HCT116 (cell line): ENCODE measurements around the gene KRTAP8-1. TPM values are rescaled to one million over a fixed set of nuclear protein-coding genes. Genes with fewer than 3 reads are reported as not detected.

Experiments
- ATAC-seq: fragments of 200-7000 bp; cut with Tn5 transposase; 2 replicates; pipeline ENCODE4 v1.9.1; 2020; ENCODE audit warnings: mild to moderate bottlenecking, moderate library complexity
- BruUV-seq: library from RNA; stranded (reverse); fragments of 400-500 nt; replicated peaks from 2 replicates; lab custom pipeline; 2021; lab: Mats Ljungman, UMichigan
- CTCF ChIA-PET: fragments of 300-600 bp; sonication (Branson Sonifier 250); formaldehyde crosslinking; loops from one replicate; lab custom pipeline; 2021; ENCODE audit warnings: antibody characterized with exemption; lab: Charles Lee
- POLR2A ChIA-PET: fragments of 300-600, 350-600 bp; sonication (Branson Sonifier 250); formaldehyde crosslinking; loops from one replicate; lab custom pipeline; 2021; ENCODE audit warnings: antibody characterized with exemption; lab: Charles Lee
- RAD21 ChIA-PET, 2 experiments: fragments of 300-600 bp; sonication (Branson Sonifier 250); formaldehyde crosslinking; loops; one replicate each; lab custom pipeline; 2023; ENCODE audit warnings: low total read pairs in 2 of 2; ENCODE audit not compliant: uncharacterized antibody in 2 of 2, unreplicated experiment in 2 of 2, low non-redundant PET in 1 of 2; lab: Charles Lee
- DNase-seq: peaks from one replicate; pipeline ENCODE4 v3.0.0-alpha.2; 2010; ENCODE audit warnings: low read depth, low spot score
- H2AFZ ChIP-seq: fragments of 200-600 bp; shearing (Covaris generic), sonication (generic); 2 replicates; pipeline ENCODE4 v1.6.1; 2017; ENCODE audit warnings: low read depth, mixed run types, mixed read lengths, antibody characterized with exemption, low read length; ENCODE audit not compliant: poor library complexity, severe bottlenecking
- H3K27ac ChIP-seq: 2 replicates; pipeline ENCODE4 v1.5.1; 2012; ENCODE audit warnings: low read depth, low read length
- H3K27me3 ChIP-seq: fragments of 200-600 bp; sonication (generic); 2 replicates; pipeline ENCODE4 v1.6.1; 2016; ENCODE audit warnings: mixed run types, low read length, mixed read lengths; ENCODE audit not compliant: insufficient read depth
- H3K36me3 ChIP-seq, 2 experiments: fragments of 200-500 bp in 1 of 2; fragments of 200-600 bp in 1 of 2; sonication (Bioruptor generic) in 1 of 2; sonication (generic) in 1 of 2; 2 replicates each; pipeline versions ENCODE4 v1.5.1 to v1.6.1; 2014 to 2016; ENCODE audit warnings: low read length in 2 of 2, inconsistent platforms in 1 of 2, mixed read lengths in 1 of 2, mixed run types in 1 of 2; ENCODE audit not compliant: insufficient read depth in 2 of 2, control insufficient read depth in 1 of 2
- H3K4me1 ChIP-seq, 2 experiments: fragments of 200-600 bp in 1 of 2; sonication (generic) in 1 of 2; 2 replicates each; pipeline versions ENCODE4 v1.5.1 to v1.6.1; 2012 to 2017; ENCODE audit warnings: low read length in 2 of 2, inconsistent platforms in 1 of 2, mild to moderate bottlenecking in 1 of 2, mixed read lengths in 1 of 2, mixed run types in 1 of 2, moderate library complexity in 1 of 2; ENCODE audit not compliant: insufficient read depth in 2 of 2, control insufficient read depth in 1 of 2
- H3K4me2 ChIP-seq: fragments of 200-600 bp; sonication (generic); 2 replicates; pipeline ENCODE4 v1.6.1; 2017; ENCODE audit warnings: mixed run types, low read length, mixed read lengths
- H3K4me3 ChIP-seq, 2 experiments: fragments of 200-600 bp in 1 of 2; sonication (generic) in 1 of 2; replicated peaks in 1 of 2; 2 replicates each; pipeline ENCODE4 v1.5.1; 2011 to 2016; ENCODE audit warnings: low read length in 2 of 2, control low read depth in 1 of 2, low read depth in 1 of 2, mild to moderate bottlenecking in 1 of 2, mixed read lengths in 1 of 2, mixed run types in 1 of 2
- H3K79me2 ChIP-seq: fragments of 200-600 bp; sonication (generic); 2 replicates; pipeline ENCODE4 v1.6.1; 2017; ENCODE audit warnings: mild to moderate bottlenecking, mixed run types, low read length, moderate library complexity, mixed read lengths; ENCODE audit not compliant: insufficient read depth
- H3K9ac ChIP-seq: fragments of 200-600 bp; sonication (generic); 2 replicates; pipeline ENCODE4 v1.6.1; 2016; ENCODE audit warnings: low read length, mixed read lengths
- H3K9me2 ChIP-seq: fragments of 200-600 bp; sonication (generic), shearing (Covaris generic); 2 replicates; pipeline ENCODE4 v1.6.1; 2017; ENCODE audit warnings: mixed run types, mild to moderate bottlenecking, moderate library complexity; ENCODE audit not compliant: insufficient read depth
- H3K9me3 ChIP-seq, 2 experiments: fragments of 200-500 bp in 1 of 2; fragments of 200-600 bp in 1 of 2; sonication (Bioruptor generic) in 1 of 2; sonication (generic) in 1 of 2; 2 replicates each; pipeline ENCODE4 v1.6.1; 2014 to 2017; ENCODE audit warnings: low read length in 2 of 2, mixed read lengths in 2 of 2, inconsistent platforms in 1 of 2, low read depth in 1 of 2, mild to moderate bottlenecking in 1 of 2, mixed run types in 1 of 2, moderate library complexity in 1 of 2; ENCODE audit not compliant: control insufficient read depth in 1 of 2, insufficient read depth in 1 of 2
- H4K20me1 ChIP-seq: fragments of 200-600 bp; sonication (generic), shearing (Covaris generic); 2 replicates; pipeline ENCODE4 v1.6.1; 2017; ENCODE audit warnings: mixed run types, mild to moderate bottlenecking, moderate library complexity; ENCODE audit not compliant: insufficient read depth
- CEBPB ChIP-seq: IDR thresholded peaks from 2 replicates; pipeline ENCODE4 v1.6.1; 2012; ENCODE audit warnings: low read depth
- CTCF ChIP-seq, 3 experiments: fragments of 200-600 bp in 1 of 3; sonication (generic) in 1 of 3; IDR thresholded peaks in 2 of 3; conservative IDR thresholded peaks in 1 of 3; 2 replicates each; pipeline ENCODE4 v1.5.1; 2012 to 2017; ENCODE audit warnings: low read depth in 2 of 3, low read length in 2 of 3, antibody characterized with exemption in 1 of 3, borderline replicate concordance in 1 of 3, control low read depth in 1 of 3, mild to moderate bottlenecking in 1 of 3, mixed read lengths in 1 of 3, mixed run types in 1 of 3, moderate library complexity in 1 of 3; ENCODE audit not compliant: insufficient read depth in 1 of 3
- ELF1 ChIP-seq: IDR thresholded peaks from 2 replicates; pipeline ENCODE4 v1.6.1; 2012; ENCODE audit warnings: low read depth, borderline replicate concordance
- RAD21 ChIP-seq: IDR thresholded peaks from 2 replicates; pipeline ENCODE4 v1.6.1; 2012; ENCODE audit warnings: low read depth, mild to moderate bottlenecking
- SIN3A ChIP-seq: IDR thresholded peaks from 2 replicates; pipeline ENCODE4 v1.6.1; 2012; ENCODE audit warnings: low read depth
- SP1 ChIP-seq: IDR thresholded peaks from 2 replicates; pipeline ENCODE4 v1.6.1; 2012; ENCODE audit warnings: low read depth
- TCF7L2 ChIP-seq: IDR thresholded peaks from 2 replicates; pipeline ENCODE4 v1.7.0; 2011; ENCODE audit warnings: borderline replicate concordance, inconsistent platforms; ENCODE audit not compliant: insufficient read depth, insufficient read length; ENCODE audit errors: extremely low read depth
- YY1 ChIP-seq: IDR thresholded peaks from 2 replicates; pipeline ENCODE4 v1.6.1; 2011; ENCODE audit warnings: low read length, low read depth, moderate library complexity, mild to moderate bottlenecking; ENCODE audit not compliant: insufficient replicate concordance; ENCODE audit errors: extremely low read depth
- ZFX ChIP-seq: fragments of 450-650 bp; IDR thresholded peaks from 2 replicates; pipeline ENCODE4 v1.6.1; 2017
- ZNF274 ChIP-seq: fragments of 200-500 bp; sonication (Bioruptor generic); IDR thresholded peaks from 2 replicates; pipeline ENCODE4 v1.6.1; 2014; ENCODE audit warnings: mild to moderate bottlenecking, low read depth, low read length, inconsistent platforms
- intact Hi-C: fragments of 100-400 bp; cut with micrococcal nuclease; formaldehyde crosslinking; loops from 2 replicates; pipeline ENCODE4 v1.10.0; 2022
- total RNA-seq: library from RNA; stranded (reverse); gene quantifications from one replicate; pipeline ENCODE4 v1.2.1, GENCODE V29; 2021; ENCODE audit not compliant: unreplicated experiment
- TF ChIP-seq, protein P1 (sequence below): IDR thresholded peaks from 2 replicates; pipeline ENCODE4 v1.6.1; 2012

The KRTAP8-1 gene
- total RNA-seq, 1 experiment from 2014 or later, result not detected

GRCh38 chr21:30818837-30819610 is 6.0 kb upstream of the KRTAP8-1 start:
- no peak overlapping the region for H3K27ac ChIP-seq
- H3K36me3 ChIP-seq, result no peaks in the 10 kb centered on the region
- H3K4me2 ChIP-seq, result no peak overlapping the region
- no peaks in the 10 kb centered on the region for H3K9me2 ChIP-seq
- H3K9me3 ChIP-seq, result no peaks in the 10 kb centered on the region; a peak in 2 of 4 replicates
- H2AFZ ChIP-seq, result no peak overlapping the region
- no peaks in the 10 kb centered on the region for H3K4me1 ChIP-seq
- no peak overlapping the region for H3K4me3 ChIP-seq
- H3K9ac ChIP-seq, result no peak overlapping the region
- no peaks in the 10 kb centered on the region for H3K79me2 ChIP-seq
- no peak for DNase-seq
- no peaks in the 10 kb centered on the region for H3K27me3 ChIP-seq
- CTCF ChIA-PET, result no interaction called here
- H4K20me1 ChIP-seq, result no peaks in the 10 kb centered on the region
- ATAC-seq, result no peak
- intact Hi-C loops, result no loop called here
- POLR2A ChIA-PET, result no interaction called here
- TF ChIP-seq ELF1, result no peak
- no peak for TF ChIP-seq YY1
- TF ChIP-seq, protein P1, sequence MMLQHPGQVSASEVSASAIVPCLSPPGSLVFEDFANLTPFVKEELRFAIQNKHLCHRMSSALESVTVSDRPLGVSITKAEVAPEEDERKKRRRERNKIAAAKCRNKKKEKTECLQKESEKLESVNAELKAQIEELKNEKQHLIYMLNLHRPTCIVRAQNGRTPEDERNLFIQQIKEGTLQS, result no peak
- TF ChIP-seq RAD21, result no peak
- TF ChIP-seq CTCF (IDR thresholded peaks at IDR 0.05 in 2 of 3, conservative IDR thresholded peaks at IDR 0.05 in 1 of 3; ENCODE audit: borderline replicate concordance in 1 of 3, insufficient read depth in 1 of 3, low read depth in 2 of 3, low read length in 2 of 3), result no peak
- TF ChIP-seq CEBPB, result no peak
- no peak for TF ChIP-seq SIN3A
- no peak for TF ChIP-seq ZFX
- no peak for TF ChIP-seq TCF7L2
- no peak for TF ChIP-seq SP1
- TF ChIP-seq ZNF274, result no peak
- BruUV-seq, result no TSS peak
- RAD21 ChIA-PET, result no interaction called here
